GM19397 (cell line): ENCODE measurements around the gene BIRC3.
A peak's percentile ranks its signal among the peaks of the same experiment; 100 is the strongest.

ENCODE experiments used
- ATAC-seq: cut with Tn5 transposase; IDR thresholded peaks from one replicate; pipeline ENCODE4 v1.9.1; 2021; ENCODE audit warnings: mild to moderate bottlenecking, moderate library complexity; ENCODE audit not compliant: unreplicated experiment

Gene BIRC3

DNA sequence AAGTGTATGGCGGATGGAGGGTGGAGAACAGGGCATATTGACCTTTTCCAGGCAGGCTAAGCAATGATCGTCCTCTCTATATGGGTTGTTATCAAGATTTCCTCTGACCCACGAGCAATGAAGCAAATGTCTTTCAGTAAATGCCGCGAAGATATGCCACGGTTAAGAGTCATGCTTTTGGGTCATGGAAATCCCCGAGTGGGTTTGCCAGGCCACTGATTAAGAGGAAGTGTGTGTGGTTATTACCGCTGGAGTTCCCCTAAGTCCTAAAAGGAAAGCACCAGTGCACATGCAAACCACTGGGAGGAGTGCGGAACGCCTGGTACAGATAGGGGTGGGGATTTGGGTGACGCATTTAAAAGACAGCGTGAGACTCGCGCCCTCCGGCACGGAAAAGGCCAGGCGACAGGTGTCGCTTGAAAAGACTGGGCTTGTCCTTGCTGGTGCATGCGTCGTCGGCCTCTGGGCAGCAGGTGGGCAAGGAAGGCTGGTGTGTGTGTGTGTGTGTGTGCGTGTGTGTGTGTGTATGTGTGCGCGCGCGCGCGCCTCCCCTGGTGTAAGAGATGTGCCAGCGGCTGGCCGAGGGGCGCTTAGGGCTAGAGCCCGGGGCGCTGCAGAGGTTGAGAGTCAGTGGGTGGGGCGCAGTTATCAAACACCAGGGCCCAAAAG lies at the start of gene BIRC3:
BIRC3 (plus strand) TSS at position 386 of the 669 bp plus-strand sequence. CDS start 7,026 bp downstream, outside the sequence.
- ATAC-seq, result peak; percentile 81

DNA sequence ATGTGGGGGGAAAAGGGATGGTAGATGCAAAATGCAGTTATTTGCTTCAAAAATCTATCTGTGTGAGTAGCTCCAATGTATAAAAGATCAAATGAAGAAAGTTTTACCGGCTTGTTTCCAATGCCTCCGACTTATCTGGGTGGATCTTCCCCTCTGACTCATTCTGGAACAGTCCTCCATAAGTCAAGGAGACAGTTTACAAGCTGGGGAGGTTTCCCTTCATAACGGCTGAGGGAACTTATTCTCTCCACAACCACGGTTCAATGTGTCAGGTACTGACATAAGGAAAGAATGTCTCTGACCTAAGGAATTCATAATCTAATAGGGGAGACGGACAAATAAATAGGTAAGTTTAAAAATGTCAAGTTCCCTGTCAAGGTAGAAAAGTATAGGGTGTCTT lies 49.7 kb upstream of the BIRC3 start:
- no peak for ATAC-seq

DNA sequence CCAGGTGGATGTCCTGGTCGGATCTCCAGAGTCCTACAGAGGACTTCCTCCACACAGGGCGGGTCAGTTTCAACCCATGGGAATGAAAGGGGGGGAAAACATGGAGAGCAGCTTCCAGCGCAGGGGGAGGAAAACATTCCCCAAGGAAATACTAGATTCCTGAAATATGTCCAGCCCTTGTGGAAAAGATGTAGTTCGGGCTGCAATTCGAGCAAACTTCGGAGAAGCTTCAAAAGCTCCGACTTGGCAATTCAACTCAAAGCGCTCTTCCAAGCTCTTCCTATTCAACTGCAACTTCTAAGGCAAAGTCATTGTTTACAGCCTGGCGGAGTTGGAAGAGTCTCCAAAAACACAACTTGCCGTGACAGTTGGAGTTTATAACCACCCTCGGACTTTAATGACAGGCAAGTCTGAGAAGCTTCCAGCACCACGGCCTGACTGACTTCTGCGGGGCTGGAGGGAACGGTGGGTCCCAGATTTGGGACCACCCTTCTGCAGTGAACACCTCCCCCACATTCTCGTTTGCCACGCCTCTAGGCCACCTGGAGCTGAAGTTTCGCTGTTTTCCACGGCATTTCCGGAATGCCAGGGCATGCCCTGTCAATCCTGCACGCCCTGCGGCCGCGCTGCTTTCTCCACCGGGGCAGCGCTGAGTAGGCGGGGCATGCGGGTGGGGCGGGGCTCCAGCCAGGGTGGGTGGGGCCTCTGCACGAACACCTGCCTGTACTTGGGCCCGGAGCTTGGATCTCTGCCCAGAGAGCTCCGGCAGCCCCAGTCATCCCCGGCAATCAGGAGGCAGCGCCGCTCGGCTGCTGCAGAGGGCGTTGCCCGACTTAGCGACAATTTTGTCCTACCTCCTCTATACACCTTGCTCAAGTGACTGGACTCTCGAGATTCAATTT lies 49.0 kb upstream of the BIRC3 start:
- peak; percentile 97 for ATAC-seq

DNA sequence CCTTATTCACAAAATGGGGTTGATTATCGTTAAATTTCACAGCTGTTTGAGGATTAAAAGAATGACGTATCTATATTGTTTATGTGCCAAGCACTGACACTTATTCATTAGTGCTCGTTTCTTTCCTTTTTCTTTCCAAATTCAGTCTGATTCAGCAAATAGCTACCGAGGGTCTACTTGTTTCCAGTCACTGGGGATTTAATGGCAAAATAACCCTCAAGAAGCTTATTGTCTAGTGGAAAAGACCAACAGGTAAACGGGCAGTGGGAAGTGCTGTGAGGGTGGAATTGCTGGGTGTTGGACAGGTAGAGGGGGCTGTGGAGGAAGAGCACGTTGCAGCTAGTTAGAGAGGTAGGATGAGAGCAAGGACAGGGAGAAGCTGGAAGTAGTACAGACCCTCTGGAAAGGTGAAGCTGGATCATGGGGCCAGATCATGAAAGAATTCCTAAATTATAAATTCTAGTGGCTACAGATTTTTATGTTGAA lies 48.3 kb upstream of the BIRC3 start:
- no peak for ATAC-seq

DNA sequence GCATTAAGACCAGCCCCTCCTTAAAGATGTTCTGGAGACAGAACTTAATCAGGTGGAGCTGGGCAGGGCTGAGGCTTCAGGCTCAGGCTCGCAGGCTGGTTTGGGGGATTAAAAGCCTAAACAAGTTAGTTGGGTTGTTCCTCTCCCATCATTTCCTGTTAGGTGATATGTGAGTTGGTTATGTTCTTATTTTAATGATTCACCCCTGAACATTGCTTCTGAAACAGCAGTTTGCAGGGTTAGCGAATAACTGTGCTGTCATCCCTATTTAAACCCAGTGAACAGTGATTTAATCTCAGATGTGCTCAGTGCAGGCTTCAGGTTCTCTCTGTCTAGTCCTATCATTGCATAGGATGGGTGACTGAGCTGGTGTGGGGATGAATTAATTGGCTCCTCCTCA lies 47.4 kb upstream of the BIRC3 start:
- ATAC-seq, result no peak

DNA sequence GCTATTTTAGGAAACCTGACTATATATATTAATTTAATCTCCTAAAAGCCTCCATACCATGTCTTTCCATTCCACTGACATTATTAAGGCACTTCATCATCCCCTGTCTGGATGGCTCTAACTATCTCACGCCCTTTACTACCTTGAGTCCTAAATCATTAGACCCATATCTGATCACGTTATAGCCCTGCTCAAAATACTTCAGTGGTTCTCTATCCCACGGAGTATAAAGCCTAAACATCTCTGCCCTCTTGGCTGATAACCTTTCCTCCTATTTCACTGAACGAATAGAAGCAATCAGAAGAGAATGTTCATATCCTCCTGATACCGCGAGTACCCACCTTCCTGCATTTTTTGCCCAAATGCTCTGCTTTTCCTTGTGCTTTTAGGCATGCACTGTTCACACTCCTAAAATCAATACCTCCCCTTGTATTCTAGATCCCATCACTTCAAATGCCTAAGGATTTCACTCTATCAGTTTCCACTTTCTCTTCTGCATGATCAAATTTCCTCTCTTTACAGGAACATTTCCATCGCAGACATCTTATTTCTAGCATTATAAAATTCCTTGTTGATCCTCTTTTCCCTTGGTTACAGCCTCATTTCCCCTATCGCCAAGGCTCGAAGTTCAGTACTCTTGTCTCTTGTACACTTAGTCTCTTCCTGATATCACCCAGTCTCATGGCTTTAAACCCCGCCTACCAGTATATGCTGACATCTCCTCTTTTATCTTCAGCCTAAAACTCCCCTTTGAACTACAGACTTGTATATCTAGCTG lies 45.0 kb upstream of the BIRC3 start:
- ATAC-seq, result no peak

DNA sequence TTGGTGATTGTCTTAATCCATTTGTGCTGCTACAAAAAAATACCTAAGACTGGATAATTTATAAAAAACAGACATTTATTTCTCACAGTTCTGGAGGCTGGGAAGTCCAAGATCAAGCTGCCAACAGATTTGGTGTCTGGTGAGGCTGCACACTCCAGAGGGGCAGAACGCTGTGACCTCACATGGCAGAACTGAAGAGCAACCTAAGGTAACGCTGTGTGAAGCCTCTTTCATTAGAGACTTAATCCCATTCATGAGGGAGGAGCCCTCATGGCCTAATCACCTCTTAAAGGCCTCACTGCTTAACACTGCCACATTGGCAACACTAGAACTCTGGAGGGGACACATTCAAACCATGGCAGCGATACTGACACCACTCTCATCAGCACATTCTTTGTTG lies 42.7 kb upstream of the BIRC3 start:
- no peak for ATAC-seq

DNA sequence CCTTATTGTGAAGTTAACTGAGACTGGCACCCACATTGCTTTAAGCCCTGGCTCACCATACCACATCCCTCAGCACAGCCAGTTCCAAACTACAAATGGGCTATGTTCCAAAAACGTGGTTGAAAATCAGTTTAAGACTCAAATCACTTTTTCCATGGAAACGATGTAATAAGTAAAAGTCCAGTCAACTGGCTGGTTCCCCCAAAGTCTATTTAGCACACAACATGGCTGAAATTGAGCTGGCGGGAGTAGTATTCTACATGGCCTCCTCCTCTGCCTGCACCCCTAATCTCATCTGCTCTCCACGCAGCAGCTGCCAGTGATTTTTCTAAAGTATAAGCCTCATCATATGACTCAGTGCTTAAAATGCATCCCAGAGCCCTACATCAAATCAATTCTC lies 40.9 kb upstream of the BIRC3 start:
- no peak for ATAC-seq

DNA sequence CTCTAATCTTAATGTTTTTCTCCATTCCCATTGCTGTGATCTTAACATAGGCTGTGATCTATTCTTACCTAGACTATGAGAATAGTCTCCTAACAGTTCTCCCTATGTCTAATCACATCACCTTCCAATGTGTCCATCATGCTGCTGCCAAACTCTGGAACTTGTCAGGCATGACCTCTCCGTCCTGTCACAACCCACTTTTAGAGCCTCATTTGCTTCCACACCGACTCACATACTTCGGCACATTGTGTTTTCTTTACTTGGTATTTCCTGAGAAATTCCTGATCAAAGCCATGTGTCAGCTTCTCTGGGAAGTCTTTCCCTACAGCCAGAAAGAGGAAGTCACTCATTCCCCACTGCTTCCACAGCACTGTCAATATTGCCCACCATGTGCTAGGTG lies 40.5 kb upstream of the BIRC3 start:
- no peak for ATAC-seq

DNA sequence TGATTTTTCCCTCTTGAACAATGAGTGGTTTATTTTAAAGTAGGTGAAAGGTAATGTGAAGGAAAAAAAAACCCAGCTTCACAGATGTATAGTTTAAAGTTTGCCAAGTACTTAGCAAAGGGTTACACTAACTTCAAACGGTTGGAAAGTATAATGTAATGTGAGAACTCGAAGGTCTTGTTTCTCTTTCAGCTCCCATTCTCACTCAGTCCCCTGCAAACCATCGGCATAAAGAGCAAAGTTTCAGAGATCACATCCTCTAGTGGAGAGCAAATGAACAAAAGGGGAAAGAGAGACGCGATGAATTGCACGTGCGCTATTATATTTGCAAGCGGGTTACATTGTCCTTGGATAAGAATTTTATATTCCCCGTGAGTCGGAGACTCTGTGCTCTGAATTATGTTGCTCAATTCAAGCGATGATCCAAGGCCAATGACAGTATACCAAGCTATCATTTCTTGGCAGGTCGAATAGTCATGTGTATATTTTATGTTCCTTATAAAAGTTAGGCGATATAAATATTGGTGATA lies 37.6 kb upstream of the BIRC3 start:
- peak; percentile 82 for ATAC-seq

DNA sequence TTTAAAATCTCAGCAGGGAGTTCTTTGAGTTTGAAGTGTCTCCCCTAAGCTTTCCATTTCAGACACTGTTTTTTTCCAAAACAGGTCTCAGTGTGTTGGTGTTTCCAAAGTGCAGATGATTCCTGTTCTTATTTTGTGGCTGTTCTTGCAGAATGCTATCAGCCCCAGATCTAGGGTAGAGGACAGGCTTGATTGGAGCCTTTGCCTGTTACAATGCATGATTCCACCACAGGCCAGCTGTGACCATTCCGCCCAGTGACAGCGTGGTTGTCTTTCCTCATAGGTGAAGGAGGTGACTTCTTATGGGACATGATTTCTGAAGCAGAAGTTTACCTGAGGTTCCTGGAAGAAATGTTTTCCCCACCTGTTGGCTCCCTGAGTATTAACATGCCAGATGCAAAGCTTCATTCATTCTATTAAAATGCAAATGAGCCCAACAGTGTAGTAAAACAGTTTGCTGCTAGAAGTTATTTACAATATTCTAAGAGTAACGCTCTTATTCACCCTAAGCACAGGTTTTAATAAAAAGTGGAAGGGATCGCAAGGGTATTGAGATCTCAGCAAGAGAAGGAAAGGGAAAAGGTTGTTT lies 36.9 kb upstream of the BIRC3 start:
- no peak for ATAC-seq

DNA sequence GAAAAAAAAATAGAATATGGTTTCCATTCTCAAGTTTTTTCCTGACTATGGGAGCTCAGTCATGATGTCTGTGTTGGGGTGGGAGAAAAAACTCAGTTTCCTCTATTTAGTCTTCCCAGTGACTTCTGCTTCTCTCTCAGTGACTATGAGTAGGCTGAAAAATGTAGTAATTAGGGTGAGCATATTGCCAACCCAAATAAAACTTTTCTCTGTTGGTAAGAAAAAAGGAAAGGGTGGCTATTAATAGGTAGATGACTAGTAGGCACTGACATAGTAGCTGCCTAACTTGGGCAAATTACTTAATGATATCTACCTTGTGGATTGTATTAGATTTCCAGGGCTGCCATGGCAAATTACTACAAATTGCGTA lies 34.2 kb upstream of the BIRC3 start:
- ATAC-seq, result no peak

DNA sequence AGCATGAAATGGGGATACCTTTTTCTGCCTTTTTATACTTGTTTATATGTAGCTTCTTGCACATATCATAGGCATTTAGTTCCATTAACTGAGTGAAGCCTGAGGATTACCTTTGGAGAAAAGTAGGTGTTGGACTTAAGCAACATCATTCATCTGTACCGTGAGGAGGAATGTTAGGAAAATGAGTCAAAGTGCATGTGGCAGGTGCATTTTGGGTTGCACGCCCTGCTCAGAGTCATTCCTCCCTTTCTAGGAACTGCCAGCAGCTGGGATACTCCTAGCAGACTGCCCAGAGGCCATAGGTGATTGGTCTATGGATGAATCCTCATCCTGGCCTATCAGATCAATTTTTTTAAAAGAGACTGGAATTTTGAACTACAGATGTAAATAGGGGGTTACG lies 33.3 kb upstream of the BIRC3 start:
- no peak for ATAC-seq

DNA sequence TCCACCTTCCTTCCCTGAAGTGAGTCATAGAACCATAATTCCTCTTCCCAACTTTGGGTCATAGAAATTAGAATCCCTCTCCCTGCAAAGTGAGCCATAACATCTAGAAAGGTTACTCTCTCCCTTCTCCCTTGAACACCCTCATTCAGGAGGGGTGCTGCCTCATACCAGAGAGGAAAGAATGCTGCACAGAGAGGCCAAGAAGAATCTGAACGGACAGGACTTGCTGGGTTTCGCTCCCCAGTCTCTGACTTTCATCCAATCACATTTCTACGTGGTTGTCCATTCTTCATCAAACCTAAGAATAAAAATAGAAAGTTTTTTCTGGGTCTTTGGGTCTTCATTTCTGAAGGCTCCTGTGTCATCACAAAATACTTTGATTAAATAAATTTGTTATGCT lies 31.0 kb upstream of the BIRC3 start:
- no peak for ATAC-seq

DNA sequence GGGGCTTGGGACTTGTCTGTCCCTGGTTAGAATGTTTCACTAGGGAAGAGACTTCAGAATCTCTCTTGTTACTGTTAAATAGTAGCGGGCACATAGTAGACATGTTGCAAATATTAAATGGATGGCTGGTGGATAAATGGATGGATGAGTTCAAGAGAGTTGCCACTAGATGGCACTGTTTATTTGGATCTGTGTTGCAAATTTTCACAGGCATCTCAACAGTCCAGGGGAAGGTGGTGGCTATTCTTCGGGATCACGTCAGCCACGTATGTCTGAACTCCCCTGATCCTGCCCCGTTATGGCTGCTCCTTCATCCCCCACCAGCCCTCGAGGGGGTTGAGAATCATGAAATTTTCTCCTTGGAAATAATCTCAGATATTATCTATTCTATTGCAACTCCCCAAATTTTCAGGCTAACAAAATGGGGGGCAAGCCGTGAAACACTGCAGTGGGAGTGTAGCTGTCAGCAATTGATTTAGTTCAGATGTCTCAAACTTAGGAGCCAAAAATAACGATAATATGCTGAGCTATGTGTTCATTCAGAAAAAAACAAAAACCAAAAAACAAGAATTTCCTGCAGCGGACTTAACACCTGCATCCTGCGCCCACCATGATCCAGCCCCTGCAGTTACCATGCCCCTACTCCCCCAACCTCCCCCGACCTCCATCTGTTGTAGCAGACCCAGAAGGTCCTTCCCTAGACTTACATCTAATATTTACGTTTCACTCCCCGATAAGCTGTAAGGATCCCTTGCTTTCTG lies 29.1 kb upstream of the BIRC3 start:
- ATAC-seq, result peak; percentile 89

DNA sequence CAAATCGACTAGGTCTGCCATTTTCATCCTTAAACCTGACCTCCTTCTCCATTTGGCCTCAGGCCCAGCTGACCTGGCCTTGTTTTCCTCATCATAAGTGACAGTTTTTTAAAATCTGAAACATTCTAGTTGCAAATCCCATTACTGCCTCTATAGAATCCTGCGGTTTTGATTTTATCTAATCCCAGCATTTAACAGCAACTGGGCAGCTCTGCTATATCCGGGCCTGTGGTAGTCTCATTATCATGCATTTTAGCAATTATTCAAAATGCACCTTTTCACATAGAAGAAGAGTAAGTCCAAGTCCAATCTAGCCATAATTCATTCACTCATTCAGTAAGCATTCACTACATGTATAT lies 28.6 kb upstream of the BIRC3 start:
- ATAC-seq, result no peak

DNA sequence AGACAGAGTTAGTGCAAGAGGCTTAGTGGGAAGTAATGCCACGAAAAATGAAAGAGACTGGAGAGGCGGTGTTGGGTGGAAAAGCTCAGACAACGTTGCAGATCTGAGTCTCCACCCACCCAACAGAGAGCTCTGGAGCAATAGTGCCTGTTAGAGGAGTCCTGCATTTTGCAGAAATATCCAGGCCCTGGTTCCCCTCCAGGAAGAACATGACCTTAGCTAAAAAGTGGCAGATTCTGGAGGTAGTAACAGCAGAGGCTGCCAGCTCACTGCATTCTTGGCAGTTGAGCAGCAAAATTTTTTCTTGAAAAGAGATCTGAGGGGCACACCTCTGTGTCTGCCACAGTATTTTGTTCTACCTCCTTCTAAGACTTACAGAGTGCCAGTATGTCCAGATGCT lies 27.7 kb upstream of the BIRC3 start:
- no peak for ATAC-seq

DNA sequence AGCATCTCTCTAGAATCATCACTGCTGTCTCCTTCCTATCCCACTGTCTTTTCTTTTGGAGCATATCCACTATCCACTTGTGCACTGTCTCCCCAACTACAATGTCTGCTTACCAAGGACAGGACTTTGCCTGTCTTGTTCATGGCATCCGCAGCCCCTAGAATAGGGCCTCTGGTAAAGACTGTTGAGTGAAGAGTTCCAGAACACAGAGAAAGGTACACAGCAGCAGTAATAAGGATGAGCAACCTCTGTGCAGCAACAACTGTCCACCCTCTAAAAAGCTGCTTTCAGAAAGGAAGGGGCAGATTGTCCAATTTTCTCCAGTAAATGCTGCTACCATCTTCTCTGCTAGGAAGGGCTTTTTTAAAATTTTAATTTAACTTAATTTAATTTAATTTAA lies 25.5 kb upstream of the BIRC3 start:
- ATAC-seq, result no peak

DNA sequence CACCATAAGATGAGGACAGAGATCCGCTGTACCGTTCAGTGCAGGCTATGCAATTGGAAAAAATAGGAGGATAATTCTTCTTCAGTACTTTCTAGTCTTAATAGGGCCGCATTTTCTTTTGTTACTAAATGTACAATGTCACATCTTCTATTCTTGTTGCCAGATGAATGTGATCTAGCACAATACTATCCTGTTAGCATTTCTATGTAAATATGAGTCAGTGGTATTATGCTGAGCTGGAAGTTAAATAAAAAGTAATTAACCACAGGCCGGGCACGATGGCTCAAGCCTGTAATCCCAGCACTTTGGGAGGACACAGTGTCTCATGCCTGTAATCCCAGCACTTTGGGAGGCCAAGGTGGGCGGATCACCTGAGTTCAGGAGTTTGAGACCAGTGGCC lies 24.4 kb upstream of the BIRC3 start:
- ATAC-seq, result no peak
